ENCODE measurements around the gene SYNE1. TPM values are rescaled to one million over a fixed set of nuclear protein-coding genes. Genes with fewer than 3 reads are reported as not detected.
A peak's percentile ranks its signal among the peaks of the same experiment; 100 is the strongest.

SYNE1 gene
- total RNA-seq, 3 donors from 2014 or later, result 16.8 to 78.6 (median 22.3) TPM

- Histone ChIP-seq H3K4me3 (no peak overlapping the region), H3K36me3 (ENCODE audit: low read depth) (no peaks in the 10 kb centered on the region), H3K4me1 (ENCODE audit: low read depth) (no peaks in the 10 kb centered on the region), H3K9me3 (no peaks in the 10 kb centered on the region)
- DNase-seq (no peak), ATAC-seq (no peak)
- intact Hi-C loops (cut with DNase I, micrococcal nuclease), result no loop called here
- no peak for TF ChIP-seq CTCF (IDR thresholded peaks at IDR 0.05)
Observed at GRCh38 chr6:152188011-152188410, 449.2 kb downstream of the SYNE1 start.

GRCh38 chr6:152186840-152187239 is 450.3 kb downstream of the SYNE1 start:
- Histone ChIP-seq H3K36me3 (ENCODE audit: low read depth) (no peaks in the 10 kb centered on the region), H3K9me3 (no peaks in the 10 kb centered on the region), H3K4me1 (ENCODE audit: low read depth) (no peaks in the 10 kb centered on the region), H3K4me3 (no peak overlapping the region)
- DNase-seq, result no peak
- TF ChIP-seq CTCF (IDR thresholded peaks at IDR 0.05), result no peak
- intact Hi-C loops (cut with DNase I, micrococcal nuclease), result no loop called here
- no peak for ATAC-seq

- Histone ChIP-seq H3K9me3 (no peaks in the 10 kb centered on the region), H3K4me3 (no peak overlapping the region), H3K4me1 (ENCODE audit: low read depth) (no peaks in the 10 kb centered on the region), H3K36me3 (ENCODE audit: low read depth) (no peaks in the 10 kb centered on the region)
- ATAC-seq (peak; percentile 73), DNase-seq (no peak)
- intact Hi-C loops (cut with DNase I, micrococcal nuclease), result no loop called here
- no peak for TF ChIP-seq CTCF (IDR thresholded peaks at IDR 0.05)
Observed at GRCh38 chr6:152184917-152185574, 452.1 kb downstream of the SYNE1 start.

GRCh38 chr6:152184573-152184916 is 452.6 kb downstream of the SYNE1 start:
- no peak for DNase-seq
- TF ChIP-seq CTCF (IDR thresholded peaks at IDR 0.05), result no peak
- intact Hi-C loops (cut with DNase I, micrococcal nuclease), result no loop called here
- peak; percentile 62 for ATAC-seq
- H3K9me3 ChIP-seq, result no peaks in the 10 kb centered on the region
- H3K4me3 ChIP-seq, result no peak overlapping the region
- H3K36me3 ChIP-seq (ENCODE audit: low read depth), result no peaks in the 10 kb centered on the region
- no peaks in the 10 kb centered on the region for H3K4me1 ChIP-seq (ENCODE audit: low read depth)

GRCh38 chr6:152180601-152181000 is 456.6 kb downstream of the SYNE1 start:
- no peaks in the 10 kb centered on the region for H3K9me3 ChIP-seq
- intact Hi-C loops (cut with DNase I, micrococcal nuclease), result no loop called here
- DNase-seq, result no peak
- TF ChIP-seq CTCF (IDR thresholded peaks at IDR 0.05), result no peak
- no peaks in the 10 kb centered on the region for H3K36me3 ChIP-seq (ENCODE audit: low read depth)
- H3K4me1 ChIP-seq (ENCODE audit: low read depth), result no peaks in the 10 kb centered on the region
- no peak for ATAC-seq
- no peak overlapping the region for H3K4me3 ChIP-seq

GRCh38 chr6:152176268-152176667 is 460.9 kb downstream of the SYNE1 start:
- ATAC-seq (no peak), DNase-seq (no peak)

More at GRCh38 chr6:152176268-152176667, 460.9 kb downstream of the SYNE1 start:
- Histone ChIP-seq H3K9me3 (no peaks in the 10 kb centered on the region), H3K36me3 (ENCODE audit: low read depth) (no peaks in the 10 kb centered on the region), H3K4me1 (ENCODE audit: low read depth) (no peaks in the 10 kb centered on the region), H3K4me3 (no peak overlapping the region)
- TF ChIP-seq CTCF (IDR thresholded peaks at IDR 0.05), result no peak
- intact Hi-C loops (cut with DNase I, micrococcal nuclease), result no loop called here
